GM12872 (cell line): Measurements from ENCODE around the gene NSMCE1.

ENCODE experiments used
- TF ChIP-seq, protein P1 (sequence below): IDR thresholded peaks from 3 replicates; pipeline ENCODE4 v1.5.1; 2011; ENCODE audit warnings: low read depth, mild to moderate bottlenecking, low read length, moderate library complexity; ENCODE audit not compliant: insufficient read depth

Gene NSMCE1

GRCh38 chr16:27242398-27242797 is 26.2 kb downstream of the NSMCE1 start:
- TF ChIP-seq, protein P1, sequence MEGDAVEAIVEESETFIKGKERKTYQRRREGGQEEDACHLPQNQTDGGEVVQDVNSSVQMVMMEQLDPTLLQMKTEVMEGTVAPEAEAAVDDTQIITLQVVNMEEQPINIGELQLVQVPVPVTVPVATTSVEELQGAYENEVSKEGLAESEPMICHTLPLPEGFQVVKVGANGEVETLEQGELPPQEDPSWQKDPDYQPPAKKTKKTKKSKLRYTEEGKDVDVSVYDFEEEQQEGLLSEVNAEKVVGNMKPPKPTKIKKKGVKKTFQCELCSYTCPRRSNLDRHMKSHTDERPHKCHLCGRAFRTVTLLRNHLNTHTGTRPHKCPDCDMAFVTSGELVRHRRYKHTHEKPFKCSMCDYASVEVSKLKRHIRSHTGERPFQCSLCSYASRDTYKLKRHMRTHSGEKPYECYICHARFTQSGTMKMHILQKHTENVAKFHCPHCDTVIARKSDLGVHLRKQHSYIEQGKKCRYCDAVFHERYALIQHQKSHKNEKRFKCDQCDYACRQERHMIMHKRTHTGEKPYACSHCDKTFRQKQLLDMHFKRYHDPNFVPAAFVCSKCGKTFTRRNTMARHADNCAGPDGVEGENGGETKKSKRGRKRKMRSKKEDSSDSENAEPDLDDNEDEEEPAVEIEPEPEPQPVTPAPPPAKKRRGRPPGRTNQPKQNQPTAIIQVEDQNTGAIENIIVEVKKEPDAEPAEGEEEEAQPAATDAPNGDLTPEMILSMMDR, result no peak

- TF ChIP-seq, protein P1, result no peak
Observed at GRCh38 chr16:27241658-27242057, 26.9 kb downstream of the NSMCE1 start.

- TF ChIP-seq, protein P1, result no peak
Observed at GRCh38 chr16:27240948-27241531, 27.5 kb downstream of the NSMCE1 start.

- TF ChIP-seq, protein P1, result no peak
Observed at GRCh38 chr16:27239906-27240655, 28.5 kb downstream of the NSMCE1 start.

GRCh38 chr16:27239026-27239425 is 29.5 kb downstream of the NSMCE1 start:
- TF ChIP-seq, protein P1, result no peak

- TF ChIP-seq, protein P1, result no peak
Observed at GRCh38 chr16:27238591-27238990, 30.0 kb downstream of the NSMCE1 start.

GRCh38 chr16:27238016-27238587 is 30.5 kb downstream of the NSMCE1 start:
- TF ChIP-seq, protein P1, result no peak
